HEK293 (cell line): Measurements from ENCODE around the gene PGAM4.

Experiments used
- CTCF ChIA-PET: fragments of 350-600 bp; formaldehyde crosslinking; extraction: SDS; loops from one replicate; lab custom pipeline; 2021; ENCODE audit warnings: antibody characterized with exemption; lab: Yijun Ruan, JAX
- POLR2A ChIA-PET: fragments of 300-600 bp; formaldehyde crosslinking; extraction: SDS; loops from one replicate; lab custom pipeline; 2020; ENCODE audit warnings: antibody characterized with exemption, inconsistent platforms; lab: Yijun Ruan, JAX
- H3K27ac ChIP-seq: fragments of 200-500 bp; sonication (Bioruptor generic); 2 replicates; pipeline ENCODE4 v1.5.1; 2014; ENCODE audit warnings: low read depth, low read length, control low read depth, inconsistent platforms; ENCODE audit errors: extremely low read depth
- H3K36me3 ChIP-seq, 2 experiments: fragments of 200-500 bp in 1 of 2; sonication (Bioruptor generic) in 1 of 2; 1 replicate in 1 of 2; 2 replicates in 1 of 2; pipeline ENCODE4 v1.5.1; 2014 to 2017; ENCODE audit warnings: inconsistent platforms in 2 of 2, low read length in 2 of 2; ENCODE audit not compliant: control insufficient read depth in 2 of 2, insufficient read depth in 1 of 2
- H3K4me1 ChIP-seq: fragments of 200-500 bp; sonication (Bioruptor generic); 2 replicates; pipeline ENCODE4 v1.5.1; 2014; ENCODE audit warnings: mild to moderate bottlenecking, low read length, inconsistent platforms; ENCODE audit not compliant: control insufficient read depth, insufficient read depth
- H3K4me3 ChIP-seq: 2 replicates; pipeline ENCODE4 v1.5.1; 2011; ENCODE audit warnings: low read depth, mild to moderate bottlenecking, control low read depth, low read length, moderate library complexity
- H3K9me3 ChIP-seq: fragments of 200-500 bp; sonication (Bioruptor generic); 2 replicates; pipeline ENCODE4 v1.5.1; 2014; ENCODE audit warnings: low read depth, low read length, inconsistent platforms; ENCODE audit not compliant: control insufficient read depth, insufficient read depth
- GLIS2 ChIP-seq: fragments of 450-650 bp; formaldehyde crosslinking; IDR thresholded peaks from 2 replicates; pipeline ENCODE4 v1.5.1; 2016; ENCODE audit warnings: missing biosample characterization, missing genetic modification characterization
- KLF7 ChIP-seq: fragments of 450-650 bp; formaldehyde crosslinking; IDR thresholded peaks from 2 replicates; pipeline ENCODE4 v1.5.1; 2016; ENCODE audit warnings: missing biosample characterization, missing genetic modification characterization, borderline replicate concordance
- SCRT2 ChIP-seq: fragments of 450-650 bp; formaldehyde crosslinking; IDR thresholded peaks from 2 replicates; pipeline ENCODE4 v1.5.1; 2016; ENCODE audit warnings: missing biosample characterization, missing genetic modification characterization
- SP2 ChIP-seq: fragments of 450-650 bp; formaldehyde crosslinking; IDR thresholded peaks from 2 replicates; pipeline ENCODE4 v1.5.1; 2016; ENCODE audit warnings: missing biosample characterization, missing genetic modification characterization
- ZBTB48 ChIP-seq: fragments of 450-650 bp; formaldehyde crosslinking; IDR thresholded peaks from 2 replicates; pipeline ENCODE4 v1.5.1; 2016; ENCODE audit warnings: missing biosample characterization, missing genetic modification characterization
- ZNF10 ChIP-seq: fragments of 450-650 bp; formaldehyde crosslinking; IDR thresholded peaks from 2 replicates; pipeline ENCODE4 v1.5.1; 2017; ENCODE audit warnings: missing biosample characterization, missing genetic modification characterization
- ZNF133 ChIP-seq: fragments of 450-650 bp; formaldehyde crosslinking; IDR thresholded peaks from 2 replicates; pipeline ENCODE4 v1.5.1; 2016; ENCODE audit warnings: missing biosample characterization, missing genetic modification characterization
- ZNF169 ChIP-seq: fragments of 450-650 bp; formaldehyde crosslinking; IDR thresholded peaks from 2 replicates; pipeline ENCODE4 v1.5.1; 2016; ENCODE audit warnings: missing biosample characterization, missing genetic modification characterization
- ZNF211 ChIP-seq: fragments of 450-650 bp; formaldehyde crosslinking; IDR thresholded peaks from 2 replicates; pipeline ENCODE4 v1.5.1; 2016; ENCODE audit warnings: low read depth, missing biosample characterization, missing genetic modification characterization
- ZNF292 ChIP-seq: fragments of 450-650 bp; formaldehyde crosslinking; IDR thresholded peaks from 2 replicates; pipeline ENCODE4 v1.5.1; 2016; ENCODE audit warnings: low read depth, missing biosample characterization, missing genetic modification characterization, borderline replicate concordance
- ZNF311 ChIP-seq: fragments of 450-650 bp; formaldehyde crosslinking; IDR thresholded peaks from 2 replicates; pipeline ENCODE4 v1.5.1; 2017; ENCODE audit warnings: missing biosample characterization, missing genetic modification characterization, borderline replicate concordance
- ZNF366 ChIP-seq: fragments of 450-650 bp; formaldehyde crosslinking; conservative IDR thresholded peaks from 2 replicates; pipeline ENCODE4 v1.5.1; 2016; ENCODE audit warnings: missing biosample characterization, missing genetic modification characterization
- ZNF404 ChIP-seq: fragments of 450-650 bp; formaldehyde crosslinking; IDR thresholded peaks from 2 replicates; pipeline ENCODE4 v1.5.1; 2017; ENCODE audit warnings: missing biosample characterization, missing genetic modification characterization
- ZNF514 ChIP-seq: fragments of 450-650 bp; formaldehyde crosslinking; IDR thresholded peaks from 2 replicates; pipeline ENCODE4 v1.5.1; 2016; ENCODE audit warnings: missing biosample characterization, missing genetic modification characterization
- ZNF529 ChIP-seq: fragments of 450-650 bp; formaldehyde crosslinking; IDR thresholded peaks from 2 replicates; pipeline ENCODE4 v1.5.1; 2017; ENCODE audit warnings: missing genetic modification characterization, missing biosample characterization; ENCODE audit not compliant: insufficient replicate concordance
- ZNF555 ChIP-seq: fragments of 450-650 bp; formaldehyde crosslinking; conservative IDR thresholded peaks from 2 replicates; pipeline ENCODE4 v1.5.1; 2017; ENCODE audit warnings: missing biosample characterization, mild to moderate bottlenecking, missing genetic modification characterization, inconsistent platforms
- ZNF707 ChIP-seq: fragments of 450-650 bp; formaldehyde crosslinking; IDR thresholded peaks from 2 replicates; pipeline ENCODE4 v1.5.1; 2016; ENCODE audit warnings: missing biosample characterization, missing genetic modification characterization
- ZNF792 ChIP-seq: fragments of 450-650 bp; formaldehyde crosslinking; IDR thresholded peaks from 2 replicates; pipeline ENCODE4 v1.5.1; 2016; ENCODE audit warnings: missing biosample characterization, missing genetic modification characterization
- ZNF830 ChIP-seq: fragments of 450-650 bp; IDR thresholded peaks from 2 replicates; pipeline ENCODE4 v1.5.0; 2018; ENCODE audit warnings: missing biosample characterization, missing genetic modification characterization, low read depth, mild to moderate bottlenecking, moderate library complexity
- TF ChIP-seq, protein P1 (sequence below): fragments of 450-650 bp; formaldehyde crosslinking; IDR thresholded peaks from 2 replicates; pipeline ENCODE4 v1.5.1; 2016; ENCODE audit warnings: missing biosample characterization, missing genetic modification characterization
- TF ChIP-seq, protein P2 (sequence below): fragments of 450-650 bp; formaldehyde crosslinking; IDR thresholded peaks from 2 replicates; pipeline ENCODE4 v1.5.1; 2016; ENCODE audit warnings: missing biosample characterization, missing genetic modification characterization
- TF ChIP-seq, protein P3 (sequence below): fragments of 450-650 bp; formaldehyde crosslinking; IDR thresholded peaks from 2 replicates; pipeline ENCODE4 v1.5.1; 2016; ENCODE audit warnings: missing biosample characterization, missing genetic modification characterization, low read depth

PGAM4 gene

DNA sequence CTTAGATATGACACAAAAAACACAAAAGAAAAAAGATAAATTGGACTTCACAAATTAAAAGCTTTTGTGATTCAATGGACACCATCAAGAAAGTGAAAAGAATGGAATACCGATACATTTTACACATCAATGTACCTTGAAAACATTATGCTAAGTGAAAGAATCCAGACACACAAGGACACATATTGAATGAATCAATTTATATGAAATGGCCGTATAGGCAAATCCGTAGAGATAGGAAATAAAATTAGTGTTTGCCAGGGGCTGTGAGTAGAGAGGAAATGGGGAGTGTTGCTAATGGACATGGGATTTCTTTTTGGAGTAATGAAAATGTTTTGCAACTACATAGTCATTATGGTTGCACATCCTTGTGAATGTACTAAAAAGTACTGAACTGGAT is 3.1 kb downstream of the PGAM4 start:
- Histone ChIP-seq H3K27ac (no peak overlapping the region), H3K4me1 (no peaks in the 10 kb centered on the region), H3K4me3 (no peak overlapping the region), H3K36me3 (no peaks in the 10 kb centered on the region), H3K9me3 (no peaks in the 10 kb centered on the region; the same call in 1 of the 2 replicates)
- TF ChIP-seq ZNF133 (tag by site-specific recombination): no peak
- no peak for TF ChIP-seq ZNF211 (tag by site-specific recombination)
- TF ChIP-seq ZBTB48 (tag by site-specific recombination): no peak
- TF ChIP-seq SP2 (tag by site-specific recombination): no peak
- no peak for TF ChIP-seq GLIS2 (tag by site-specific recombination)
- no peak for TF ChIP-seq KLF7 (tag by site-specific recombination)
- CTCF ChIA-PET: no interaction called here
- POLR2A ChIA-PET: no interaction called here

DNA sequence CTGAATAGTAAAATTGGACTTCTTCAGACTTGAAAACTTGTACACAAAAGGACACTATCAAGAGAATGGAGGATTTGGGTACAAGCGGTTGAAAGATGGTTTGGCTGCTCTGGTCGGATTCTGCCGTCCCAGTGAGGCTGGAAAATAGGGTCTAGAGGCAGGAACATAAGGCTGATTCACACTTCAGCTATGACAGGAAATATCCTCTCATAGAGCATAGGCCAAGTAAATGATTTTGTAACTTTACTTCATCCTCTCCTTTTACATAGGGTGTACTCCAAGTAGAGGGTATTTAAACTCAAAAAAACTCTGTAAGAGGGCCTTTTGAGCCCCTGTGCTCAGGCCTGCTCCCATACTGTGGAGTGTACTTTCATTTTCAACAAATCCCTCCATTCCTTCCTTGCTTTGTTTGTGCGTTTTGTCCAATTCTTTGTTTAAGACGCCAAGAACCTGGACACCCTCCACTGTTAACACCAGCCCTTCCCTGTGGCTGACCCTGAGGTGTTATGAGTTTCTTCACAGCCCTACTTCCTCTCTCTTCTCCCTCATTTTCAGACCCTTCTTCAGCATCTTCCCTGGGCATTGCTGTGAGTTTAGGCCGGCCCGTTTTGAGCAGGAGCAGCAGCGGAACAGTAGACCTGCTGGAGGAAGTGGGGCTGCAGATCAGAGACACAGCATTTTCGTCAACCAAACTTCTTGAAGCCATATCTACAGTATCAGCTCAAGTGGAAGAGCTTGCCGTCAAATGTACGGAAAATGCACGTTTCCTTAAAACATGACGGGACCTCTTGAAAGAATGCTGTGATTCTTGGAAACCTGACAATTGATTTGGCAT is 7.2 kb downstream of the PGAM4 start:
- no peak for TF ChIP-seq ZNF707 (tag by site-specific recombination)
- TF ChIP-seq ZNF169 (tag by site-specific recombination): no peak
- no peak for TF ChIP-seq ZNF529
- TF ChIP-seq ZNF555 (tag by site-specific recombination): no peak
- TF ChIP-seq ZNF366: no peak
- TF ChIP-seq ZNF792: no peak
- TF ChIP-seq SCRT2 (tag by site-specific recombination): no peak
- ChIA-PET POLR2A (interaction anchor here (0.6 kb wide), 1 partner anchor 46 kb away, joined by 4 read pairs; no protein-coding TSS in a partner anchor), CTCF (interaction anchor here (1.2 kb wide), 1 partner anchor 10 kb away, joined by 3 read pairs; no protein-coding TSS in a partner anchor)
- Histone ChIP-seq H3K27ac (no peak overlapping the region), H3K36me3 (no peaks in the 10 kb centered on the region), H3K4me3 (no peak overlapping the region), H3K4me1 (no peaks in the 10 kb centered on the region), H3K9me3 (peaks cover 5% of the 10 kb centered on the region)

DNA sequence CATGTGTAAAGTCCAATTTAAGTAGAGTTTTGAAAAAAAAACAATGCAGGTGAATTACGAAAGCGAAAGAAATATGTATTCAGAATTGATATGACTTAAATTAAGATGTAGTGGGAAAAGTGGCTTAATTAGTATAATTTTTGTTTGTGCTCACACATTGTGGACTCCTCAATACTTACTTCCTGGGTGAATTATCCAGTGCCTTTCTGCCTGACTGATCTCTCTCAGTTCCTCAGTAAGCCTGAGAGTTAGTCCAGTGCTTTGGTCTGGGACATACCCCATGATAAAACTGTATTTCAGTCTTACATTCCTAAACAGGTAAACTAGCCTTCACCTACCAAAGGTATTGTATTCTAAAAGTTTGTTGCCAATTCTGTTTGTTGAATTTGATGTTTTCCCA is 8.4 kb downstream of the PGAM4 start:
- H3K4me1 ChIP-seq: no peaks in the 10 kb centered on the region
- H3K4me3 ChIP-seq: no peak overlapping the region
- no peaks in the 10 kb centered on the region for H3K36me3 ChIP-seq
- ChIA-PET POLR2A (no interaction called here), CTCF (no interaction called here)
- H3K27ac ChIP-seq: no peak overlapping the region
- H3K9me3 ChIP-seq: peaks cover 5% of the 10 kb centered on the region
- TF ChIP-seq ZNF404 (tag by site-specific recombination) (no peak), ZNF830 (tag by site-specific recombination) (no peak), ZNF10 (tag by site-specific recombination) (no peak), ZNF514 (tag by site-specific recombination) (no peak), ZNF311 (tag by site-specific recombination) (no peak), ZNF292 (tag by site-specific recombination) (no peak)
- TF ChIP-seq, protein P1, sequence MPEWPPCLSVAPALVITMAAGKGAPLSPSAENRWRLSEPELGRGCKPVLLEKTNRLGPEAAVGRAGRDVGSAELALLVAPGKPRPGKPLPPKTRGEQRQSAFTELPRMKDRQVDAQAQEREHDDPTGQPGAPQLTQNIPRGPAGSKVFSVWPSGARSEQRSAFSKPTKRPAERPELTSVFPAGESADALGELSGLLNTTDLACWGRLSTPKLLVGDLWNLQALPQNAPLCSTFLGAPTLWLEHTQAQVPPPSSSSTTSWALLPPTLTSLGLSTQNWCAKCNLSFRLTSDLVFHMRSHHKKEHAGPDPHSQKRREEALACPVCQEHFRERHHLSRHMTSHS (tag by site-specific recombination): no peak
- TF ChIP-seq, protein P2, sequence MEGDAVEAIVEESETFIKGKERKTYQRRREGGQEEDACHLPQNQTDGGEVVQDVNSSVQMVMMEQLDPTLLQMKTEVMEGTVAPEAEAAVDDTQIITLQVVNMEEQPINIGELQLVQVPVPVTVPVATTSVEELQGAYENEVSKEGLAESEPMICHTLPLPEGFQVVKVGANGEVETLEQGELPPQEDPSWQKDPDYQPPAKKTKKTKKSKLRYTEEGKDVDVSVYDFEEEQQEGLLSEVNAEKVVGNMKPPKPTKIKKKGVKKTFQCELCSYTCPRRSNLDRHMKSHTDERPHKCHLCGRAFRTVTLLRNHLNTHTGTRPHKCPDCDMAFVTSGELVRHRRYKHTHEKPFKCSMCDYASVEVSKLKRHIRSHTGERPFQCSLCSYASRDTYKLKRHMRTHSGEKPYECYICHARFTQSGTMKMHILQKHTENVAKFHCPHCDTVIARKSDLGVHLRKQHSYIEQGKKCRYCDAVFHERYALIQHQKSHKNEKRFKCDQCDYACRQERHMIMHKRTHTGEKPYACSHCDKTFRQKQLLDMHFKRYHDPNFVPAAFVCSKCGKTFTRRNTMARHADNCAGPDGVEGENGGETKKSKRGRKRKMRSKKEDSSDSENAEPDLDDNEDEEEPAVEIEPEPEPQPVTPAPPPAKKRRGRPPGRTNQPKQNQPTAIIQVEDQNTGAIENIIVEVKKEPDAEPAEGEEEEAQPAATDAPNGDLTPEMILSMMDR (tag by site-specific recombination): no peak
- TF ChIP-seq, protein P3, sequence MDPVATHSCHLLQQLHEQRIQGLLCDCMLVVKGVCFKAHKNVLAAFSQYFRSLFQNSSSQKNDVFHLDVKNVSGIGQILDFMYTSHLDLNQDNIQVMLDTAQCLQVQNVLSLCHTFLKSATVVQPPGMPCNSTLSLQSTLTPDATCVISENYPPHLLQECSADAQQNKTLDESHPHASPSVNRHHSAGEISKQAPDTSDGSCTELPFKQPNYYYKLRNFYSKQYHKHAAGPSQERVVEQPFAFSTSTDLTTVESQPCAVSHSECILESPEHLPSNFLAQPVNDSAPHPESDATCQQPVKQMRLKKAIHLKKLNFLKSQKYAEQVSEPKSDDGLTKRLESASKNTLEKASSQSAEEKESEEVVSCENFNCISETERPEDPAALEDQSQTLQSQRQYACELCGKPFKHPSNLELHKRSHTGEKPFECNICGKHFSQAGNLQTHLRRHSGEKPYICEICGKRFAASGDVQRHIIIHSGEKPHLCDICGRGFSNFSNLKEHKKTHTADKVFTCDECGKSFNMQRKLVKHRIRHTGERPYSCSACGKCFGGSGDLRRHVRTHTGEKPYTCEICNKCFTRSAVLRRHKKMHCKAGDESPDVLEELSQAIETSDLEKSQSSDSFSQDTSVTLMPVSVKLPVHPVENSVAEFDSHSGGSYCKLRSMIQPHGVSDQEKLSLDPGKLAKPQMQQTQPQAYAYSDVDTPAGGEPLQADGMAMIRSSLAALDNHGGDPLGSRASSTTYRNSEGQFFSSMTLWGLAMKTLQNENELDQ: no peak
